ENCODE data around the gene SCP2.

SCP2 gene

DNA sequence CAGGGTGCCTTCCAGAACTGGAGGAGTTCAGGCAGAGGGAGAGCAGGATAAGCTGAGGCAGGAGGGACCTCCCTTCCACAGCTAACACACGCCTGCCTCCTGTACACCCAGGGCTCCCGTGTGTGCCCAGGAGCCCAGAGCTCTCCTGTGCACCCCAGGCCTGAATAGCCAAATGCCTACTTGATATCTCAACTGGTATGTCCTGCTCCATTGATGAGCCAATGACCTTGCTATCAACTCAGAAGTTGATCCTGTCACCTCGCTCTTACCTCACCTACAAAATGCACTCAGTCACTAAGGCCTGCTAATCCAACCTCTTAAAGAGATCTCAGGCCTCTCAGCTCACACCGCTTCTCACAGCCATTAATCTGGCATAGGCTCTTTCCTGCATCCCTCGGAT, 12.6 kb upstream of the SCP2 start (continued):
- TF ChIP-seq, protein P1, sequence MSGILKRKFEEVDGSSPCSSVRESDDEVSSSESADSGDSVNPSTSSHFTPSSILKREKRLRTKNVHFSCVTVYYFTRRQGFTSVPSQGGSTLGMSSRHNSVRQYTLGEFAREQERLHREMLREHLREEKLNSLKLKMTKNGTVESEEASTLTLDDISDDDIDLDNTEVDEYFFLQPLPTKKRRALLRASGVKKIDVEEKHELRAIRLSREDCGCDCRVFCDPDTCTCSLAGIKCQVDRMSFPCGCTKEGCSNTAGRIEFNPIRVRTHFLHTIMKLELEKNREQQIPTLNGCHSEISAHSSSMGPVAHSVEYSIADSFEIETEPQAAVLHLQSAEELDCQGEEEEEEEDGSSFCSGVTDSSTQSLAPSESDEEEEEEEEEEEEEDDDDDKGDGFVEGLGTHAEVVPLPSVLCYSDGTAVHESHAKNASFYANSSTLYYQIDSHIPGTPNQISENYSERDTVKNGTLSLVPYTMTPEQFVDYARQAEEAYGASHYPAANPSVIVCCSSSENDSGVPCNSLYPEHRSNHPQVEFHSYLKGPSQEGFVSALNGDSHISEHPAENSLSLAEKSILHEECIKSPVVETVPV (CRISPR knock-in tag; IDR thresholded peaks at IDR 0.05), result no peak
- TF ChIP-seq TOX (CRISPR knock-in tag; IDR thresholded peaks at IDR 0.05; ENCODE audit: borderline replicate concordance) (no peak), PPARA (CRISPR knock-in tag; IDR thresholded peaks at IDR 0.05; ENCODE audit: borderline replicate concordance) (no peak)

DNA sequence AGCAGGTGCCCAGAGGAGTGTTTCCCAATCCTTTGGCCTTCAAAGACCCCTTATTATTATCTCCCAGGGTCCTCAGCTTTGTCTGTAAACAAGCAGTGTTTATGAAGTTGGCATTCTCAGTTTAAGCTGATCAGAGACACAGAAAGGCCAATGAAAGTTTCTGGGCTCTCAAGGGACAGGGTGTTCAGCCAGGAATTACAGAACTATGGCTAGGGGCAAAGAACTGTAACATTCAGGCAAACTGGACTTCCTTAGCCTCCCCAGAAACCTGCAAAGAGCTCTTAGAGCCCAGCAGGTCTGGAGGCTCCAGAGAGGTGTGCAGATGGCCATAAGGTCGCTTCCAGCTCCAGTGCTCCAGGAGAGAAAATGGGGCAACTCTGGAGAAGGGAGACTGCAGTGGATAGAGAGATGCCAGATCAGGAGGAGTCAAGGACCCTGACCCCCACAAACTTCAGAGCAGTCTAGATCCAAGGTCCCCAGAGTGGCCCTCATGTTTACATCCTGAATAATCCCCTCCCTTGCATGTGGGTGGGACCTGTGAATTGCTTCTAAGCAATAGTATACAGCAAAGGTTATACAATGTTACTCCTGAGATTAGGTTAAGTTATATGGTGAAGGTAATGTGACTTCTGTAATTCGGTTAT, 11.7 kb upstream of the SCP2 start:
- no peak for ATAC-seq

DNA sequence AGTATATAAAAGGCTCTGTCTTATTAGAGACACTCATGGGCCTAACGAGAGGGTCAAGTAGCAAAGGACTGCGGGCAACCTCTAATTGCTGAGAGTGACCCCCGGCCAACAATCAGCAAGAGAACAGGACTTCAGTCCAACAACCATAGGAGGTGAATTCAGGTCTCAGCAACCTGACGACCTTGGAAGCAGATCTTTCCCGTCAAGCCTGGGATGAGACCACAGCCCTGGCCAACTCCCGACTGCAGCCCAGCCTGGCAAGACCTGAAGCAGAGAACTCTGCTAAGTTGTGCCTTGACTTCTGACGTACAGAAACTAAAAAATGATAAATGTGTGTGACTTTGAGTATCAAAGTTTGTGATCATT, 11.2 kb upstream of the SCP2 start:
- no peak for ATAC-seq
- TF ChIP-seq BACH2 (CRISPR knock-in tag; IDR thresholded peaks at IDR 0.05; ENCODE audit: borderline replicate concordance), result no peak
- TF ChIP-seq SNAI2 (CRISPR knock-in tag; IDR thresholded peaks at IDR 0.05), result no peak
- no peak for TF ChIP-seq RARB (CRISPR knock-in tag; IDR thresholded peaks at IDR 0.05)
- no peak for TF ChIP-seq CSDC2 (CRISPR knock-in tag; IDR thresholded peaks at IDR 0.05)
- no peak for TF ChIP-seq ZNF70 (CRISPR knock-in tag; IDR thresholded peaks at IDR 0.05)
- TF ChIP-seq ARNTL (CRISPR knock-in tag; IDR thresholded peaks at IDR 0.05; ENCODE audit: borderline replicate concordance, low read depth), result no peak
- TF ChIP-seq PPARA (CRISPR knock-in tag; IDR thresholded peaks at IDR 0.05; ENCODE audit: borderline replicate concordance), result no peak
- no peak for TF ChIP-seq ZNF8 (CRISPR knock-in tag; IDR thresholded peaks at IDR 0.05)
- TF ChIP-seq ZC3H10 (CRISPR knock-in tag; IDR thresholded peaks at IDR 0.05), result no peak
- TF ChIP-seq OSR1 (CRISPR knock-in tag; IDR thresholded peaks at IDR 0.05), result no peak
- no peak for TF ChIP-seq ZFP30 (CRISPR knock-in tag; IDR thresholded peaks at IDR 0.05)
- TF ChIP-seq ISL1 (CRISPR knock-in tag; IDR thresholded peaks at IDR 0.05), result no peak
- TF ChIP-seq, protein P2, sequence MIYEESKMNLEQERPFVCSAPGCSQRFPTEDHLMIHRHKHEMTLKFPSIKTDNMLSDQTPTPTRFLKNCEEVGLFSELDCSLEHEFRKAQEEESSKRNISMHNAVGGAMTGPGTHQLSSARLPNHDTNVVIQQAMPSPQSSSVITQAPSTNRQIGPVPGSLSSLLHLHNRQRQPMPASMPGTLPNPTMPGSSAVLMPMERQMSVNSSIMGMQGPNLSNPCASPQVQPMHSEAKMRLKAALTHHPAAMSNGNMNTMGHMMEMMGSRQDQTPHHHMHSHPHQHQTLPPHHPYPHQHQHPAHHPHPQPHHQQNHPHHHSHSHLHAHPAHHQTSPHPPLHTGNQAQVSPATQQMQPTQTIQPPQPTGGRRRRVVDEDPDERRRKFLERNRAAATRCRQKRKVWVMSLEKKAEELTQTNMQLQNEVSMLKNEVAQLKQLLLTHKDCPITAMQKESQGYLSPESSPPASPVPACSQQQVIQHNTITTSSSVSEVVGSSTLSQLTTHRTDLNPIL (CRISPR knock-in tag; IDR thresholded peaks at IDR 0.05; ENCODE audit: low read depth), result no peak
- no peak for TF ChIP-seq ZFP3 (CRISPR knock-in tag; IDR thresholded peaks at IDR 0.05)

More for the DNA sequence above, 11.7 kb upstream of the SCP2 start:
- TF ChIP-seq TCF4 (CRISPR knock-in tag; IDR thresholded peaks at IDR 0.05; ENCODE audit: borderline replicate concordance) (no peak), ZFP3 (CRISPR knock-in tag; IDR thresholded peaks at IDR 0.05) (no peak), CSDC2 (CRISPR knock-in tag; IDR thresholded peaks at IDR 0.05) (no peak), ZNF70 (CRISPR knock-in tag; IDR thresholded peaks at IDR 0.05) (no peak), RARB (CRISPR knock-in tag; IDR thresholded peaks at IDR 0.05) (no peak), ZFP30 (CRISPR knock-in tag; IDR thresholded peaks at IDR 0.05) (no peak), BACH2 (CRISPR knock-in tag; IDR thresholded peaks at IDR 0.05; ENCODE audit: borderline replicate concordance) (no peak), ARNTL (CRISPR knock-in tag; IDR thresholded peaks at IDR 0.05; ENCODE audit: borderline replicate concordance, low read depth) (no peak), ZNF8 (CRISPR knock-in tag; IDR thresholded peaks at IDR 0.05) (no peak), ZC3H10 (CRISPR knock-in tag; IDR thresholded peaks at IDR 0.05) (no peak), GLIS3 (CRISPR knock-in tag; IDR thresholded peaks at IDR 0.05) (no peak), ZNF565 (CRISPR knock-in tag; conservative IDR thresholded peaks at IDR 0.05; ENCODE audit: low read depth) (no peak), SNAI2 (CRISPR knock-in tag; IDR thresholded peaks at IDR 0.05) (no peak), PPARA (CRISPR knock-in tag; IDR thresholded peaks at IDR 0.05; ENCODE audit: borderline replicate concordance) (no peak)
- TF ChIP-seq, protein P3, sequence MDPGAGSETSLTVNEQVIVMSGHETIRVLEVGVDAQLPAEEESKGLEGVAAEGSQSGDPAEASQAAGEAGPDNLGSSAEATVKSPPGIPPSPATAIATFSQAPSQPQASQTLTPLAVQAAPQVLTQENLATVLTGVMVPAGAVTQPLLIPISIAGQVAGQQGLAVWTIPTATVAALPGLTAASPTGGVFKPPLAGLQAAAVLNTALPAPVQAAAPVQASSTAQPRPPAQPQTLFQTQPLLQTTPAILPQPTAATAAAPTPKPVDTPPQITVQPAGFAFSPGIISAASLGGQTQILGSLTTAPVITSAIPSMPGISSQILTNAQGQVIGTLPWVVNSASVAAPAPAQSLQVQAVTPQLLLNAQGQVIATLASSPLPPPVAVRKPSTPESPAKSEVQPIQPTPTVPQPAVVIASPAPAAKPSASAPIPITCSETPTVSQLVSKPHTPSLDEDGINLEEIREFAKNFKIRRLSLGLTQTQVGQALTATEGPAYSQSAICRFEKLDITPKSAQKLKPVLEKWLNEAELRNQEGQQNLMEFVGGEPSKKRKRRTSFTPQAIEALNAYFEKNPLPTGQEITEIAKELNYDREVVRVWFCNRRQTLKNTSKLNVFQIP (CRISPR knock-in tag; IDR thresholded peaks at IDR 0.05; ENCODE audit: borderline replicate concordance, low read depth), result no peak
- TF ChIP-seq, protein P4, sequence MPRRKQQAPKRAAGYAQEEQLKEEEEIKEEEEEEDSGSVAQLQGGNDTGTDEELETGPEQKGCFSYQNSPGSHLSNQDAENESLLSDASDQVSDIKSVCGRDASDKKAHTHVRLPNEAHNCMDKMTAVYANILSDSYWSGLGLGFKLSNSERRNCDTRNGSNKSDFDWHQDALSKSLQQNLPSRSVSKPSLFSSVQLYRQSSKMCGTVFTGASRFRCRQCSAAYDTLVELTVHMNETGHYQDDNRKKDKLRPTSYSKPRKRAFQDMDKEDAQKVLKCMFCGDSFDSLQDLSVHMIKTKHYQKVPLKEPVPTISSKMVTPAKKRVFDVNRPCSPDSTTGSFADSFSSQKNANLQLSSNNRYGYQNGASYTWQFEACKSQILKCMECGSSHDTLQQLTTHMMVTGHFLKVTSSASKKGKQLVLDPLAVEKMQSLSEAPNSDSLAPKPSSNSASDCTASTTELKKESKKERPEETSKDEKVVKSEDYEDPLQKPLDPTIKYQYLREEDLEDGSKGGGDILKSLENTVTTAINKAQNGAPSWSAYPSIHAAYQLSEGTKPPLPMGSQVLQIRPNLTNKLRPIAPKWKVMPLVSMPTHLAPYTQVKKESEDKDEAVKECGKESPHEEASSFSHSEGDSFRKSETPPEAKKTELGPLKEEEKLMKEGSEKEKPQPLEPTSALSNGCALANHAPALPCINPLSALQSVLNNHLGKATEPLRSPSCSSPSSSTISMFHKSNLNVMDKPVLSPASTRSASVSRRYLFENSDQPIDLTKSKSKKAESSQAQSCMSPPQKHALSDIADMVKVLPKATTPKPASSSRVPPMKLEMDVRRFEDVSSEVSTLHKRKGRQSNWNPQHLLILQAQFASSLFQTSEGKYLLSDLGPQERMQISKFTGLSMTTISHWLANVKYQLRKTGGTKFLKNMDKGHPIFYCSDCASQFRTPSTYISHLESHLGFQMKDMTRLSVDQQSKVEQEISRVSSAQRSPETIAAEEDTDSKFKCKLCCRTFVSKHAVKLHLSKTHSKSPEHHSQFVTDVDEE (CRISPR knock-in tag; IDR thresholded peaks at IDR 0.05), result no peak
- TF ChIP-seq, protein P5, sequence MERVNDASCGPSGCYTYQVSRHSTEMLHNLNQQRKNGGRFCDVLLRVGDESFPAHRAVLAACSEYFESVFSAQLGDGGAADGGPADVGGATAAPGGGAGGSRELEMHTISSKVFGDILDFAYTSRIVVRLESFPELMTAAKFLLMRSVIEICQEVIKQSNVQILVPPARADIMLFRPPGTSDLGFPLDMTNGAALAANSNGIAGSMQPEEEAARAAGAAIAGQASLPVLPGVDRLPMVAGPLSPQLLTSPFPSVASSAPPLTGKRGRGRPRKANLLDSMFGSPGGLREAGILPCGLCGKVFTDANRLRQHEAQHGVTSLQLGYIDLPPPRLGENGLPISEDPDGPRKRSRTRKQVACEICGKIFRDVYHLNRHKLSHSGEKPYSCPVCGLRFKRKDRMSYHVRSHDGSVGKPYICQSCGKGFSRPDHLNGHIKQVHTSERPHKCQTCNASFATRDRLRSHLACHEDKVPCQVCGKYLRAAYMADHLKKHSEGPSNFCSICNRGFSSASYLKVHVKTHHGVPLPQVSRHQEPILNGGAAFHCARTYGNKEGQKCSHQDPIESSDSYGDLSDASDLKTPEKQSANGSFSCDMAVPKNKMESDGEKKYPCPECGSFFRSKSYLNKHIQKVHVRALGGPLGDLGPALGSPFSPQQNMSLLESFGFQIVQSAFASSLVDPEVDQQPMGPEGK (CRISPR knock-in tag; IDR thresholded peaks at IDR 0.05; ENCODE audit: borderline replicate concordance), result no peak
- TF ChIP-seq, protein P2 (CRISPR knock-in tag; IDR thresholded peaks at IDR 0.05; ENCODE audit: low read depth), result no peak

Data from SK-N-SH treated with all-trans-retinoic acid at 6 μM for 48 hours (cell line).